HEK293 (cell line): ENCODE results near the gene GLRX2.

Experiments used
- CTCF ChIA-PET: fragments of 350-600 bp; formaldehyde crosslinking; extraction: SDS; loops from one replicate; lab custom pipeline; 2021; ENCODE audit warnings: antibody characterized with exemption; lab: Yijun Ruan, JAX
- POLR2A ChIA-PET: fragments of 300-600 bp; formaldehyde crosslinking; extraction: SDS; loops from one replicate; lab custom pipeline; 2020; ENCODE audit warnings: antibody characterized with exemption, inconsistent platforms; lab: Yijun Ruan, JAX
- H3K27ac ChIP-seq: fragments of 200-500 bp; sonication (Bioruptor generic); 2 replicates; pipeline ENCODE4 v1.5.1; 2014; ENCODE audit warnings: low read depth, low read length, control low read depth, inconsistent platforms; ENCODE audit errors: extremely low read depth
- H3K36me3 ChIP-seq, 2 experiments: fragments of 200-500 bp in 1 of 2; sonication (Bioruptor generic) in 1 of 2; 1 replicate in 1 of 2; 2 replicates in 1 of 2; pipeline ENCODE4 v1.5.1; 2014 to 2017; ENCODE audit warnings: inconsistent platforms in 2 of 2, low read length in 2 of 2; ENCODE audit not compliant: control insufficient read depth in 2 of 2, insufficient read depth in 1 of 2
- H3K4me1 ChIP-seq: fragments of 200-500 bp; sonication (Bioruptor generic); 2 replicates; pipeline ENCODE4 v1.5.1; 2014; ENCODE audit warnings: mild to moderate bottlenecking, low read length, inconsistent platforms; ENCODE audit not compliant: control insufficient read depth, insufficient read depth
- H3K4me3 ChIP-seq: 2 replicates; pipeline ENCODE4 v1.5.1; 2011; ENCODE audit warnings: low read depth, mild to moderate bottlenecking, control low read depth, low read length, moderate library complexity
- H3K9me3 ChIP-seq: fragments of 200-500 bp; sonication (Bioruptor generic); 2 replicates; pipeline ENCODE4 v1.5.1; 2014; ENCODE audit warnings: low read depth, low read length, inconsistent platforms; ENCODE audit not compliant: control insufficient read depth, insufficient read depth
- ATF2 ChIP-seq: fragments of 450-650 bp; formaldehyde crosslinking; IDR thresholded peaks from 2 replicates; pipeline ENCODE4 v1.5.1; 2016; ENCODE audit warnings: missing biosample characterization, missing genetic modification characterization, low read depth
- EGR2 ChIP-seq: fragments of 450-650 bp; formaldehyde crosslinking; IDR thresholded peaks from 2 replicates; pipeline ENCODE4 v1.5.1; 2016; ENCODE audit warnings: low read depth, missing biosample characterization, missing genetic modification characterization
- KLF9 ChIP-seq: fragments of 450-650 bp; formaldehyde crosslinking; IDR thresholded peaks from 2 replicates; pipeline ENCODE4 v1.5.1; 2016; ENCODE audit warnings: missing biosample characterization, missing genetic modification characterization, low read depth
- PRDM10 ChIP-seq: fragments of 450-650 bp; formaldehyde crosslinking; IDR thresholded peaks from 2 replicates; pipeline ENCODE4 v1.5.1; 2016; ENCODE audit warnings: missing biosample characterization, missing genetic modification characterization
- TSHZ1 ChIP-seq: fragments of 450-650 bp; formaldehyde crosslinking; IDR thresholded peaks from 2 replicates; pipeline ENCODE4 v1.5.1; 2016; ENCODE audit warnings: missing biosample characterization, missing genetic modification characterization, borderline replicate concordance
- YY1 ChIP-seq: fragments of 450-650 bp; formaldehyde crosslinking; IDR thresholded peaks from 2 replicates; pipeline ENCODE4 v1.5.1; 2018; ENCODE audit warnings: missing biosample characterization, missing genetic modification characterization
- ZBTB44 ChIP-seq: fragments of 450-650 bp; IDR thresholded peaks from 2 replicates; pipeline ENCODE4 v1.5.1; 2018; ENCODE audit warnings: missing biosample characterization, mild to moderate bottlenecking, missing genetic modification characterization
- ZNF10 ChIP-seq: fragments of 450-650 bp; formaldehyde crosslinking; IDR thresholded peaks from 2 replicates; pipeline ENCODE4 v1.5.1; 2017; ENCODE audit warnings: missing biosample characterization, missing genetic modification characterization
- ZNF140 ChIP-seq: fragments of 450-650 bp; formaldehyde crosslinking; IDR thresholded peaks from 2 replicates; pipeline ENCODE4 v1.5.1; 2016; ENCODE audit warnings: missing biosample characterization, missing genetic modification characterization
- ZNF148 ChIP-seq: fragments of 450-650 bp; formaldehyde crosslinking; IDR thresholded peaks from 2 replicates; pipeline ENCODE4 v1.5.0; 2017; ENCODE audit warnings: missing biosample characterization, missing genetic modification characterization, borderline replicate concordance
- ZNF391 ChIP-seq: fragments of 450-650 bp; formaldehyde crosslinking; IDR thresholded peaks from 2 replicates; pipeline ENCODE4 v1.5.1; 2016; ENCODE audit warnings: low read depth, missing biosample characterization, missing genetic modification characterization, borderline replicate concordance
- ZNF561 ChIP-seq: fragments of 450-650 bp; IDR thresholded peaks from 2 replicates; pipeline ENCODE4 v1.5.1; 2018; ENCODE audit warnings: missing biosample characterization, missing genetic modification characterization, borderline replicate concordance
- ZNF658 ChIP-seq: fragments of 450-650 bp; formaldehyde crosslinking; IDR thresholded peaks from 2 replicates; pipeline ENCODE4; 2016; ENCODE audit warnings: missing biosample characterization, missing genetic modification characterization
- ZSCAN5A ChIP-seq: fragments of 450-650 bp; formaldehyde crosslinking; IDR thresholded peaks from 2 replicates; pipeline ENCODE4 v1.5.1; 2016; ENCODE audit warnings: missing biosample characterization, missing genetic modification characterization

The GLRX2 gene

GRCh38 chr1:193118194-193118593, 13.0 kb upstream of the GLRX2 start:
- Histone ChIP-seq H3K9me3 (no peaks in the 10 kb centered on the region), H3K4me3 (no peak overlapping the region), H3K36me3 (no peaks in the 10 kb centered on the region), H3K4me1 (peaks cover 3% of the 10 kb centered on the region; the same call in 1 of the 2 replicates), H3K27ac (no peak overlapping the region)
- ChIA-PET POLR2A (no interaction called here), CTCF (interaction anchor here (0.6 kb wide), 1 partner anchor 531 kb away, joined by 3 read pairs; no protein-coding TSS in a partner anchor)
- TF ChIP-seq ZNF10 (no peak), YY1 (no peak), ZNF658 (tag by site-specific recombination) (no peak), PRDM10 (no peak), ATF2 (tag by site-specific recombination) (no peak), ZBTB44 (tag by site-specific recombination) (no peak), EGR2 (tag by site-specific recombination) (no peak), ZNF140 (tag by site-specific recombination) (no peak), ZNF561 (tag by site-specific recombination) (no peak), ZNF148 (tag by site-specific recombination) (no peak), ZSCAN5A (tag by site-specific recombination) (no peak), ZNF391 (no peak), TSHZ1 (tag by site-specific recombination) (no peak), KLF9 (tag by site-specific recombination) (no peak)
